ENCODE data around the gene ZNF263.

DNA sequence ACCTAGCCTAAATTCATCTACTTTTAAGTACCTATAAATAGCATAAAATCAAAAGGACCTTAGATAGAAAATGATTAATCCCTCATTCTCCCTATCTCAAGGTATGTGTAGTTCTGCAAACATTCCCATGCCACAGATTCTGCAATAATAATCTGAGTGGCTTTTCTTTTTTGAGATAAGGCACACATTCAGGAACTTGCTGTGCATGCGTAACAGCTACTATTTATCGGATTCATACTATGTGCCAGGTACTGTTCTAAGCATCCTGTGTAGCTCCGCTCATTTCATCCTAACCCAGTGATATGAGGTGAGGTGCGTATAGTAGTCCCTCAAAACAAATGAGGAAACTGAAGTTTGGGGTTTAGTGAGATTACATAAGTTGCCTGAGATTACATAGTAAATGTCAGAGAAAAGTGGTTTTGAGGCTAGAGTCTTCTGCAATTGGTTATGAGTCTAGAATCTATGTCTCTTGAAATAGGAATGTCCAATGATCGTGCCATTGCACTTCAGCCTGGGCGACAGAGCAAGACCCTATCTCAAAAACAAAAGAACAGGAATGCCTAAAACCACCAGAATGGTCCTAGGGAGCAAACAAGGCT lies 2.0 kb upstream of the ZNF263 start:
- no peak for TF ChIP-seq YY1 (IDR thresholded peaks at IDR 0.05; ENCODE audit: insufficient read depth, insufficient read length)
- no peak for TF ChIP-seq ZNF274 (IDR thresholded peaks at IDR 0.05; ENCODE audit: low read depth, low read length)

All from NT2/D1 (cell line).